HFFc6 (cell line): ENCODE data around the gene BRME1. TPM values are rescaled to one million over a fixed set of nuclear protein-coding genes. Genes with fewer than 3 reads are reported as not detected.
"Not testable (repeated sequence)": the region's sequence is repeated elsewhere in the genome, so short reads cannot be mapped to it uniquely, and the experiment has no call there.

ENCODE experiments used
- DNase-seq: peaks from one replicate; pipeline ENCODE4 v3.0.0-alpha.2; 2018
- H3K27ac Mint-ChIP-seq: 2 replicates; pipeline ENCODE4 v1.8.0; 2020; ENCODE audit warnings: mild to moderate bottlenecking, mixed read lengths
- H3K27me3 Mint-ChIP-seq: 2 replicates; pipeline ENCODE4 v1.8.0; 2021; ENCODE audit warnings: mild to moderate bottlenecking, moderate library complexity, mixed read lengths; ENCODE audit not compliant: insufficient read depth
- H3K36me3 Mint-ChIP-seq: 2 replicates; pipeline ENCODE4 v1.8.0; 2021; ENCODE audit warnings: low read depth, mixed read lengths
- H3K4me1 Mint-ChIP-seq: 2 replicates; pipeline ENCODE4 v1.8.0; 2020; ENCODE audit warnings: low read depth, mixed read lengths
- H3K4me3 Mint-ChIP-seq: 2 replicates; pipeline ENCODE4 v1.8.0; 2020; ENCODE audit warnings: mild to moderate bottlenecking, moderate library complexity, mixed read lengths
- H3K9me3 Mint-ChIP-seq: 2 replicates; pipeline ENCODE4 v1.8.0; 2020; ENCODE audit warnings: mild to moderate bottlenecking, mixed read lengths
- CTCF ChIP-seq: fragments of 200-600 bp; sonication (generic); IDR thresholded peaks from 2 replicates; pipeline ENCODE4 v1.5.0; 2021; ENCODE audit warnings: antibody characterized with exemption, mild to moderate bottlenecking
- total RNA-seq, 6 experiments: library from RNA; stranded (reverse); fragmentation: NEBNext Ultra II Directional; extraction: Animal tissue kit (Norgen Biotek cat#: 25700); gene quantifications; 2 replicates in 1 of 6; 3 replicates in 5 of 6; pipeline ENCODE4 v1.2.3, GENCODE V29; 2021

Gene BRME1
- total RNA-seq, 6 experiments from 2014 or later = 0.37 to 0.67 (median 0.55) TPM

DNA sequence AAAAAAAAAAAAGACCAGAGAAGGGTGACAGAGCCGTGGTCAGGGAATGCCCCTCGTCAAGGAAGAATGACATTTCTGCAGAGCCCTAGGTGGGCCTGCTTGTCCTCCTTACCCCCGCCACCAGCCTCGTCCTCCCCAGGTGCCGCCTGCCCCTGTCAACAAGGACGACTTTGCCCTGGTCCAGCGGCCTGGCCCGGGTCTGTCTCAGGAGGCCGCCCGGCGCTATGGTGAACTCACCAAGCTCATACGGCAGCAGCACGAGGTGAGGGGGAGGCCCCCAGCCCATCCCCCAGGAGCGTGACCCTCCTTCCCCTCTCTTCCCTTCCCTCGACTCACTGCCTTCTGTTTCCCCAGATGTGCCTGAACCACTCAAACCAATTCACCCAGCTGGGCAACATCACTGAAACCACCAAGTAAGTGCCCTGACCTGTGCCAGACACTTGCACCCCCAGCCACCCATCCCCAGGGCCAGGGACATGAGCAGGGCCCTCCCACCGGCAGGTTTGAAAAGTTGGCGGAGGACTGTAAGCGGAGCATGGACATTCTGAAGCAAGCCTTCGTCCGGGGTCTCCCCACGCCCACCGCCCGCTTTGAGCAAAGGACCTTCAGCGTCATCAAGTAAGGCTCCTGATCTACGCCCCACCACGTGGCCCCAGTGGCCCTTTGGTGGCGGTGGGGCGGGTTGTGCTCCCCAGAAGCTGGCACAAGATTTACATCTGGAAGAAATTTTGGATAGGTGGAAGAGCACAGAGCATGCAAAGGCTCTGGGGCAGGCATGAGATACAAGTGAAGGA, 17.5 kb upstream of the BRME1 start:
- TF ChIP-seq CTCF = no peak
- Mint-ChIP-seq H3K27me3 (no peaks in the 10 kb centered on the region; the same call in none of the 2 replicates), H3K36me3 (peaks cover 53% of the 10 kb centered on the region), H3K27ac (no peak overlapping the region; the same call in 1 of the 2 replicates), H3K9me3 (peaks cover 5% of the 10 kb centered on the region; the same call in 1 of the 2 replicates), H3K4me1 (no peaks in the 10 kb centered on the region), H3K4me3 (no peak overlapping the region)
- no peak for DNase-seq

GRCh38 chr19:13922118-13922517, 16.2 kb upstream of the BRME1 start:
- H3K36me3 Mint-ChIP-seq = peaks cover 46% of the 10 kb centered on the region
- H3K9me3 Mint-ChIP-seq, H3K27ac Mint-ChIP-seq, H3K27me3 Mint-ChIP-seq, H3K4me3 Mint-ChIP-seq, H3K4me1 Mint-ChIP-seq, DNase-seq: not testable (repeated sequence)

- TF ChIP-seq CTCF = no peak
- Mint-ChIP-seq H3K27me3 (no peaks in the 10 kb centered on the region; the same call in none of the 2 replicates), H3K36me3 (peaks cover 39% of the 10 kb centered on the region), H3K4me3 (no peak overlapping the region), H3K4me1 (no peaks in the 10 kb centered on the region), H3K27ac (peak overlapping the region; percentile 66), H3K9me3 (peaks cover 5% of the 10 kb centered on the region; the same call in 1 of the 2 replicates)
- DNase-seq = peak; percentile 28
Observed at GRCh38 chr19:13920940-13921747, 15.2 kb upstream of the BRME1 start.

GRCh38 chr19:13920524-13920923, 14.6 kb upstream of the BRME1 start:
- Mint-ChIP-seq H3K9me3 (peaks cover 5% of the 10 kb centered on the region; the same call in 1 of the 2 replicates), H3K4me3 (no peak overlapping the region), H3K27ac (no peak overlapping the region), H3K4me1 (no peaks in the 10 kb centered on the region), H3K27me3 (no peaks in the 10 kb centered on the region; the same call in none of the 2 replicates), H3K36me3 (peaks cover 39% of the 10 kb centered on the region)
- no peak for DNase-seq
- no peak for TF ChIP-seq CTCF

- no peaks in the 10 kb centered on the region for H3K4me1 Mint-ChIP-seq
- TF ChIP-seq CTCF = no peak
- H3K27me3 Mint-ChIP-seq = no peaks in the 10 kb centered on the region; the same call in 1 of the 2 replicates
- H3K27ac Mint-ChIP-seq = no peak overlapping the region
- H3K9me3 Mint-ChIP-seq = peaks cover 5% of the 10 kb centered on the region; the same call in 1 of the 2 replicates
- H3K36me3 Mint-ChIP-seq = peaks cover 31% of the 10 kb centered on the region
- no peak overlapping the region for H3K4me3 Mint-ChIP-seq
- DNase-seq = no peak
Observed at GRCh38 chr19:13918726-13919411, 13.0 kb upstream of the BRME1 start.
